Fibroblast of lung (primary cell): ENCODE measurements around the gene PSMD2. TPM values are rescaled to one million over a fixed set of nuclear protein-coding genes. Genes with fewer than 3 reads are reported as not detected.

Experiments
- DNase-seq, 2 donors: peaks; one replicate each; pipeline versions ENCODE4 v3.0.0 to v3.0.0-alpha.2; 2010; ENCODE audit warnings: low read depth in 2 of 2
- H2AFZ ChIP-seq: 2 replicates; pipeline ENCODE4 v1.5.1; 2012; ENCODE audit warnings: low read length, control low read depth, inconsistent platforms
- H3K27ac ChIP-seq: 2 replicates; pipeline ENCODE4 v1.5.1; 2011; ENCODE audit warnings: low read length, control low read depth; ENCODE audit not compliant: insufficient read depth
- H3K27me3 ChIP-seq: 2 replicates; pipeline ENCODE4 v1.5.1; 2011; ENCODE audit warnings: mild to moderate bottlenecking, low read length; ENCODE audit not compliant: control insufficient read depth, insufficient read depth
- H3K36me3 ChIP-seq: 2 replicates; pipeline ENCODE4 v1.5.1; 2011; ENCODE audit warnings: low read length; ENCODE audit not compliant: control insufficient read depth, insufficient read depth
- H3K4me1 ChIP-seq: 2 replicates; pipeline ENCODE4 v1.5.1; 2011; ENCODE audit warnings: low read length; ENCODE audit not compliant: control insufficient read depth, insufficient read depth; ENCODE audit errors: extremely low read depth
- H3K4me2 ChIP-seq: 2 replicates; pipeline ENCODE4 v1.5.1; 2011; ENCODE audit warnings: low read length, control low read depth; ENCODE audit not compliant: insufficient read depth; ENCODE audit errors: extremely low read depth
- H3K4me3 ChIP-seq, 4 experiments: fragments of 200-600 bp in 1 of 4; sonication (generic) in 1 of 4; replicated peaks in 1 of 4; 2 replicates each; pipeline ENCODE4 v1.5.1; 2011 to 2016; ENCODE audit warnings: low read length in 4 of 4, low read depth in 3 of 4, mild to moderate bottlenecking in 3 of 4, control low read depth in 2 of 4, inconsistent platforms in 1 of 4, mixed read lengths in 1 of 4; ENCODE audit not compliant: insufficient read depth in 1 of 4; ENCODE audit errors: control extremely low read depth in 1 of 4
- H3K79me2 ChIP-seq: 2 replicates; pipeline ENCODE4 v1.5.1; 2012; ENCODE audit warnings: mild to moderate bottlenecking, low read length, inconsistent platforms; ENCODE audit not compliant: control insufficient read depth, insufficient read depth
- H3K9ac ChIP-seq: 2 replicates; pipeline ENCODE4 v1.5.1; 2011; ENCODE audit warnings: mild to moderate bottlenecking, low read length, control low read depth; ENCODE audit not compliant: insufficient read depth
- H3K9me3 ChIP-seq: 2 replicates; pipeline ENCODE4 v1.5.1; 2012; ENCODE audit warnings: low read depth, low read length; ENCODE audit not compliant: control insufficient read depth, insufficient read depth
- H4K20me1 ChIP-seq: 2 replicates; pipeline ENCODE4 v1.5.1; 2011; ENCODE audit warnings: low read length; ENCODE audit not compliant: control insufficient read depth, insufficient read depth; ENCODE audit errors: extremely low read depth
- CTCF ChIP-seq, 2 donors: IDR thresholded peaks in 1 of 2; conservative IDR thresholded peaks in 1 of 2; 1 replicate in 1 of 2; 2 replicates in 1 of 2; pipeline ENCODE4 v1.5.1; 2011 to 2012; ENCODE audit warnings: low read length in 2 of 2, control low read depth in 1 of 2, inconsistent platforms in 1 of 2, low read depth in 1 of 2, mild to moderate bottlenecking in 1 of 2
- EZH2 ChIP-seq: IDR thresholded peaks from 2 replicates; pipeline ENCODE4 v1.5.1; 2012; ENCODE audit warnings: low read length, control low read depth, mild to moderate bottlenecking; ENCODE audit errors: missing control alignments
- polyA plus RNA-seq, 2 donors: library from polyadenylated mRNA; depleted of rRNA in 1 of 2; stranded (reverse) in 1 of 2; unstranded in 1 of 2; fragments of >200 nt; gene quantifications; 2 replicates each; pipeline ENCODE4 v1.2.1, GENCODE V29; 2011 to 2012; ENCODE audit warnings: missing spikeins in 1 of 2
- total RNA-seq: library from RNA; depleted of rRNA; stranded (reverse); fragments of >200 nt; gene quantifications from 2 replicates; pipeline ENCODE4 v1.2.1, GENCODE V29; 2014

Gene PSMD2
- total and polyA plus RNA-seq, 2 donors (not counting 1 experiment from before 2014, with no cell fraction given) = 188 to 429 TPM

GRCh38 chr3:184353546-184353941 lies 54.5 kb downstream of the PSMD2 start:
- TF ChIP-seq CTCF (conservative IDR thresholded peaks at IDR 0.05 in 1 of 2, IDR thresholded peaks at IDR 0.05 in 1 of 2; ENCODE audit: low read depth in 1 of 2, low read length in 2 of 2) = no peak

GRCh38 chr3:184354121-184354728 lies 55.2 kb downstream of the PSMD2 start:
- H3K9ac ChIP-seq = no peak overlapping the region
- no peaks in the 10 kb centered on the region for H3K9me3 ChIP-seq
- no peak overlapping the region for H3K4me2 ChIP-seq
- no peak overlapping the region for H3K4me3 ChIP-seq
- peak; percentile 65 to 78 for TF ChIP-seq CTCF (conservative IDR thresholded peaks at IDR 0.05 in 1 of 2, IDR thresholded peaks at IDR 0.05 in 1 of 2; ENCODE audit: low read depth in 1 of 2, low read length in 2 of 2)
- no peak for TF ChIP-seq EZH2
- no peak overlapping the region for H3K27ac ChIP-seq
- H3K4me1 ChIP-seq = no peaks in the 10 kb centered on the region
- no peaks in the 10 kb centered on the region for H3K79me2 ChIP-seq
- no peaks in the 10 kb centered on the region for H3K27me3 ChIP-seq
- H2AFZ ChIP-seq = no peak overlapping the region
- H3K36me3 ChIP-seq = peaks cover 9% of the 10 kb centered on the region
- no peaks in the 10 kb centered on the region for H4K20me1 ChIP-seq
- DNase-seq = peak in 1 of 2 donors; percentile 35

More at GRCh38 chr3:184353546-184353941, 54.5 kb downstream of the PSMD2 start:
- no peaks in the 10 kb centered on the region for H3K27me3 ChIP-seq
- H3K9ac ChIP-seq = no peak overlapping the region
- peaks cover 9% of the 10 kb centered on the region for H3K36me3 ChIP-seq
- no peak overlapping the region for H2AFZ ChIP-seq
- H3K4me2 ChIP-seq = no peak overlapping the region
- no peaks in the 10 kb centered on the region for H3K79me2 ChIP-seq
- DNase-seq = no peak
- H3K4me1 ChIP-seq = no peaks in the 10 kb centered on the region
- H4K20me1 ChIP-seq = no peaks in the 10 kb centered on the region
- no peak overlapping the region for H3K27ac ChIP-seq
- H3K9me3 ChIP-seq = no peaks in the 10 kb centered on the region
- H3K4me3 ChIP-seq = no peak overlapping the region

DNA sequence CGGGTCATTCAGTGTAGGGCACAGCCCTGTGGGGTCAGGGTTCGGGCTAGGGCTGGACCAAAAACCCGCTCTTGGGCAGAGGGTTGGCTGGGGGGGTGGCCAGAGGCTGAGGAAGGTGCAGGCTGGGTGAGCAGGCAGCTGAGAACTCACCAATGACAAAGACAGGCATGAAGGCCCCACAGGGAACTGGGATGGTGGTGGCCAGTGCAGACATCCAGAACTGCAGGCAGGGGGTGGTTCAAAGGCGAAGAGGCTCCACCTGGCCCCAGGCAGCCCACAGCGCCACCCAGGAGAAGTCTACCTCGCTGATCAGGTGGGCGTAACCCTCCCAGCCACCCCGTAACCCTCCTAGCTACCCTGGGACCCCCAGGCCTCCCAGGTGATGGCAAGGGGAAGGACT lies 55.7 kb downstream of the PSMD2 start:
- H3K4me2 ChIP-seq = no peak overlapping the region
- no peak for DNase-seq
- no peak overlapping the region for H3K27ac ChIP-seq
- H3K79me2 ChIP-seq = no peaks in the 10 kb centered on the region
- no peak overlapping the region for H2AFZ ChIP-seq
- H3K9ac ChIP-seq = no peak overlapping the region
- H3K4me3 ChIP-seq = no peak overlapping the region
- no peak for TF ChIP-seq EZH2
- TF ChIP-seq CTCF (conservative IDR thresholded peaks at IDR 0.05 in 1 of 2, IDR thresholded peaks at IDR 0.05 in 1 of 2; ENCODE audit: low read depth in 1 of 2, low read length in 2 of 2) = no peak
- H4K20me1 ChIP-seq = no peaks in the 10 kb centered on the region
- H3K4me1 ChIP-seq = no peaks in the 10 kb centered on the region
- H3K27me3 ChIP-seq = no peaks in the 10 kb centered on the region
- H3K9me3 ChIP-seq = no peaks in the 10 kb centered on the region
- H3K36me3 ChIP-seq = peaks cover 9% of the 10 kb centered on the region
